Muscle of leg (tissue), 11 donors: Measurements from ENCODE around the gene MFAP2. TPM values are rescaled to one million over a fixed set of nuclear protein-coding genes. Genes with fewer than 3 reads are reported as not detected.
"Not testable (repeated sequence)": the region's sequence is repeated elsewhere in the genome, so short reads cannot be mapped to it uniquely, and the experiment has no call there.

Source experiments
- DNase-seq: peaks from one replicate; pipeline ENCODE4 v3.0.0; 2013
- H3K27ac ChIP-seq: one replicate; pipeline ENCODE4 v1.5.1; 2013; ENCODE audit warnings: mild to moderate bottlenecking, low read length, control low read depth
- H3K27me3 ChIP-seq: one replicate; pipeline ENCODE4 v1.6.1; 2013; ENCODE audit warnings: low read length; ENCODE audit not compliant: control insufficient read depth, insufficient read depth
- H3K36me3 ChIP-seq: one replicate; pipeline ENCODE4 v1.6.1; 2013; ENCODE audit warnings: low read length; ENCODE audit not compliant: control insufficient read depth, insufficient read depth
- H3K4me1 ChIP-seq: one replicate; pipeline ENCODE4 v1.6.1; 2013; ENCODE audit warnings: low read length; ENCODE audit not compliant: control insufficient read depth, insufficient read depth
- H3K4me3 ChIP-seq: one replicate; pipeline ENCODE4 v1.5.1; 2013; ENCODE audit warnings: low read length, control low read depth
- H3K9me3 ChIP-seq: replicated peaks from 2 replicates; pipeline ENCODE4 v1.6.1; 2013; ENCODE audit warnings: low read depth, low read length; ENCODE audit not compliant: control insufficient read depth
- WGBS: methylation state at CpG from one replicate; pipeline ENCODE4 v1.1.5; 2013; ENCODE audit warnings: missing lambda C conversion rate; ENCODE audit not compliant: insufficient coverage; 5-methylcytosine and 5-hydroxymethylcytosine counted together
- polyA plus RNA-seq, 8 donors: library from polyadenylated mRNA; unstranded; fragments of 120-200 nt; gene quantifications; one replicate each; pipeline versions ENCODE4 v1.2.1 to v1.2.3, GENCODE V29; 2013; ENCODE audit warnings: inconsistent platforms in 1 of 8, low replicate concordance in 1 of 8; ENCODE audit not compliant: insufficient read length in 8 of 8, insufficient read depth in 1 of 8
- total RNA-seq: library from RNA; stranded (reverse); fragments of 120-200 nt; gene quantifications from one replicate; pipeline ENCODE4 v1.2.4, GENCODE V29; 2013

MFAP2 gene
- total and polyA plus RNA-seq, 9 donors: 50.1 to 150 (median 111) TPM

DNA sequence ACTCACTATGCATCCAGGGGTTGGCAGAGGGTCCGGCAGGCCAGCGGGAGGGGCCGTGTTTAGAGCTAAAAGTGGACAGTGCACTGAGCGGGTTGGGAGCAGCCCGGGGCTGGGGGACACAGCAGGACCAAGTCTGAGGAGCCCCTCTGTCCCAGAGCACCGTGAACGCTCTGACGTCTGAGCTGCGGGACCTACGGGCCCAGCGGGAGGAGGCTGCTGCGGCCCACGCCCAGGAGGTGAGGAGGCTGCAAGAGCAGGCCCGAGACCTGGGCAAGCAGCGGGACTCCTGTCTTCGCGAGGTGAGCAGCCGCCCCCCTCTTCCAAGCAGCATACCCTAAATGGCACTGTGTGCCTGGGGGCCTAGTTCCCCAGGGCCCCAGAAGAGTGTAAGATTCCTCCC lies 25.8 kb downstream of the MFAP2 start:
- no peak overlapping the region for H3K27ac ChIP-seq
- H3K36me3 ChIP-seq: peaks cover 14% of the 10 kb centered on the region
- no peak for DNase-seq
- peaks cover 3% of the 10 kb centered on the region for H3K4me1 ChIP-seq
- no peak overlapping the region for H3K4me3 ChIP-seq
- H3K27me3 ChIP-seq: no peaks in the 10 kb centered on the region
- WGBS: 93% methylated on average over 17 of the region's 18 CpGs
- H3K9me3 ChIP-seq: no peaks in the 10 kb centered on the region

DNA sequence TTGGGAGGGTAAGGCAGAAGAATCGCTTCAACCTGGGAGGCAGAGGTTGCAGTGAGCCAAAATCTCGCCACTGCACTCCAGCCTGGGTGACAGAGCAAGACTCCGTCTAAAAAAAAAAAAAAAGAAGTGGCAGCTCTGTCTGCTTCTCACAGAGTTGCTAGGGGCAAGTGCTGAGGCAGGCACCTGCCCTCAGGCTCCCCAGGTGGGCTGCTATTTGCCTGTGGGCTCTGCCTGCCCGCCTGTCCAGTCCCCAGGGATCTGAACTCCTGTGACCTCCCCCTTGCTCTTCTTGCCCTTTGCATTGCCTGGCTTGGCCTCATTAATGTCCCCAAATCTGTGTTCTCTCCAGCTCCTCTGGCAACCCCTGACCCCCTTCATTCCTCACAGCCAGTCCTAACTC lies 28.0 kb downstream of the MFAP2 start:
- not testable (repeated sequence) for H3K27ac ChIP-seq, H3K27me3 ChIP-seq, H3K4me3 ChIP-seq, DNase-seq, H3K4me1 ChIP-seq, H3K9me3 ChIP-seq
- peaks cover 24% of the 10 kb centered on the region for H3K36me3 ChIP-seq
- WGBS: 91% methylated on average over 3 of the region's 4 CpGs

DNA sequence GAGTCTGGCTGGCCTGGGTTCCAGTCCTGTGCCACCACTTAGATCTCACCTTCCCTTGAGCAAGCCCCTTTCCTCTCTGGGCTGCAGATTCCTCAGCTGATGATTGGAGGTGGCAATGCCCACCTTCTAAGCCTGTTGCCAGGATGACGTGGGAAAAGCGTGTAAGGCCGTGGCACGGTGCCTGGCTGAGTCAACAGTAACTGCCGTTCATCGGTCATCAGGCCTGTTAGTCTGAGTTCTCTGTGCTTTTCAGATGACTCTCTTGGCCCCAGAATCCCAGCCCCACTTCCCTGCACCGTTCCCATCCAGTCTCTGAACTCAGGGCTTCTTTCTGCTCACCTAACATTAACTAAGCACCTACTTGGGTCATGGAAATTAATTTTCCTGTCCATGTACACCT lies 31.4 kb downstream of the MFAP2 start:
- not testable (repeated sequence) for DNase-seq, H3K27ac ChIP-seq, H3K4me3 ChIP-seq, H3K27me3 ChIP-seq, H3K9me3 ChIP-seq, H3K4me1 ChIP-seq
- peaks cover 30% of the 10 kb centered on the region for H3K36me3 ChIP-seq
- WGBS: 65% methylated on average over 7 of the region's 7 CpGs

DNA sequence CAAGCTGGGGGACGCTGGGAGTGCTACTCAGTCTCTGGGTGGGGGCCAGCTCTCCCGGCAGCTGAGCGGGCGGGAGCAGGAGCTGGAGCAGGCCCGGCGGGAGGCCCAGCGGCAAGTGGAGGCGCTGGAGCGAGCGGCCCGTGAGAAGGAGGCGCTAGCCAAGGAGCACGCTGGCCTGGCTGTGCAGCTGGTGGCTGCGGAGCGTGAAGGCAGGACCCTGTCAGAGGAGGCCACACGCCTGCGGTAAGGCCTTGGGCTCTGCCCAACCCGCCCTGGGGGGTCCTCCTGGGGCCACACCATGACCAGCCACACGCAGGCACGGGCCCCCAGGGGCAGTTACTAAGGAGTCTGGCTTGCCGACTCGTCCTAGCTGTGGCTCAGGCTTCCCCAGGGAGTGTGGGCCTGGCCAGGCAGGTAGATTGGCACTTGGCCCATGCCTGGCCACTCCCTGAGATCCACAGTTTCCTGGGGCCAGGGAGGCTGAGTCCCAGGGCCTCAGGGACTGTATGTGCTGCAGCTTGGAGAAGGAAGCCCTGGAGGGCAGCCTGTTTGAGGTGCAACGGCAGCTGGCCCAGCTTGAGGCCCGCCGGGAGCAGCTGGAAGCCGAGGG lies 32.0 kb downstream of the MFAP2 start:
- H3K36me3 ChIP-seq: peaks cover 37% of the 10 kb centered on the region
- not testable (repeated sequence) for DNase-seq, H3K4me3 ChIP-seq, H3K27me3 ChIP-seq, H3K27ac ChIP-seq, H3K4me1 ChIP-seq, H3K9me3 ChIP-seq
- WGBS: 76% methylated on average over 23 of the region's 26 CpGs

DNA sequence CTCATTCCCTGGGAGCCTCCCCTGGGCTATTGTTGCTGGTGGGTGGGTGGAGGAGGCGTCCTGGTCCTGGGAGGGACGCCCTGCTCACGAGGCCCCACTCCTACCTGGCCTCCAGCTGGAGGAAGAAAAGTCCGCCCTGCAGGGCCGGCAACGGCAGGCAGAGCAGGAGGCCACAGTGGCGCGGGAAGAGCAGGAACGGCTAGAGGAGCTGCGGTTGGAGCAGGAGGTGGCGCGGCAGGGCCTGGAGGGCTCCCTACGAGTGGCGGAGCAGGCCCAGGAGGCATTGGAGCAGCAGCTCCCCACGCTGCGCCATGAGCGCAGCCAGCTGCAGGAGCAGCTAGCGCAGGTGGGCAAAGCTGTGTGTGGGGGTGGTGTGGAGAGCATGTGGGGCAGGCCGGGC lies 33.8 kb downstream of the MFAP2 start:
- Histone ChIP-seq H3K9me3 (no peaks in the 10 kb centered on the region), H3K27me3 (no peaks in the 10 kb centered on the region), H3K4me1 (peaks cover 2% of the 10 kb centered on the region), H3K4me3 (no peak overlapping the region), H3K36me3 (peaks cover 46% of the 10 kb centered on the region), H3K27ac (no peak overlapping the region)
- DNase-seq: no peak
- 84% methylated on average over 18 of the region's 19 CpGs for WGBS

DNA sequence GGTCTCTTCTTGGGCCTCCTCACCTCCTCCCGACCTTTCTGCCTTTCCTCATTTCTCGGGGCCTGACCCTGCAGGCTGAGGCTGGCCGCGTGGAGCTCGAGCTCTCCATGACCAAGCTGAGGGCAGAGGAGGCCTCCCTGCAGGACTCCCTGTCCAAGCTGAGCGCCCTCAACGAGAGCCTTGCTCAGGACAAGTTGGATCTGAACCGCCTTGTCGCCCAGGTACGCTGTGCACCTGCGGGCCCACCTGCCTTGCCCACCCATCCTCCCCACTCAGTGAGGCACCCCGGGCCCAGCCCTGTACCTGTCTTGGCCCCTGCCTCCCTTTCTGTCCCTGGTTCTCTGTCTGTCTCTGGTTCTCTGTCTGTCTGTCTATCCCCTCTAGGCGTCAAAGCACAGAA lies 34.2 kb downstream of the MFAP2 start:
- H3K9me3 ChIP-seq, H3K27ac ChIP-seq: not testable (repeated sequence)

DNA sequence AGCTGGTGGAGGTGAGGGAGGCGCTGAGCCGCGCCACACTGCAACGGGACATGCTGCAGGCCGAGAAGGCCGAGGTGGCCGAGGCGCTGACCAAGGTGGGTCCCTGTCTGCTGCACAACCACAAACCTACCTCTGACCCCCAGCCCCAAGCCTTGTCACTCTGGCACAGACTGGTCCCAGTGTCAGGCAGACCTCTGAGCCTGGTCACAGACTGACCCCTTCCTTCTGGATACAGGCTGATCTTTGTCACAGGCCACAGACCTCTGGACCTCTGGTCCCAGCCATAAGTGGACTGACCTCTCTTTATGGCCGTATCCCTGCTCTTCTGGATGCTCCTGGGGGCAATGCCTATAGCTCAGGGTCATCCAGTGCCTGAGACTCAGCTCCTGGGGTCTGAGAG lies 34.9 kb downstream of the MFAP2 start:
- WGBS: 75% methylated on average over 1 of the region's 9 CpGs
- H3K9me3 ChIP-seq, H3K27me3 ChIP-seq, DNase-seq, H3K27ac ChIP-seq, H3K4me3 ChIP-seq, H3K4me1 ChIP-seq: not testable (repeated sequence)
- H3K36me3 ChIP-seq: peaks cover 54% of the 10 kb centered on the region

More for the DNA sequence above, 34.2 kb downstream of the MFAP2 start:
- WGBS: 72% methylated on average over 5 of the region's 13 CpGs
- not testable (repeated sequence) for H3K4me3 ChIP-seq, H3K4me1 ChIP-seq, DNase-seq, H3K27me3 ChIP-seq
- H3K36me3 ChIP-seq: peaks cover 47% of the 10 kb centered on the region

DNA sequence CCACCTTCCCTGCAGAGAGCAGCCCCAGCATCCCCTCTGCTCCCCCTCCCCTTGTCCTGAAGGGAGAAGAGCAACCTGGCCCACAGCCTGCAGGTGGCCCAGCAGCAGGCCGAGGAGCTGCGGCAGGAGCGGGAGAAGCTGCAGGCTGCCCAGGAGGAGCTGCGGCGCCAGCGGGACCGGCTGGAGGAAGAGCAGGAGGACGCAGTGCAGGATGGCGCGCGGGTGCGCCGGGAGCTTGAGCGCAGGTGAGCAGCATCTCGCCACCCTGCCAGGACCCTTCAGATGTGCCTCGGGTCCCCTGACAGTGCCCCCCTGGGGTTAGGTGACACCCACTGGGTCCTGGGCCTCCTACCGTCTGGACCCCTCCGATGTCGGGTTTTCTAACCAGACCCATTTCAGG lies 36.4 kb downstream of the MFAP2 start:
- no peaks in the 10 kb centered on the region for H3K9me3 ChIP-seq
- H3K4me1 ChIP-seq: peaks cover 2% of the 10 kb centered on the region
- no peak overlapping the region for H3K27ac ChIP-seq
- no peak for DNase-seq
- H3K27me3 ChIP-seq: no peaks in the 10 kb centered on the region
- no peak overlapping the region for H3K4me3 ChIP-seq
- WGBS: 91% methylated on average over 16 of the region's 19 CpGs
- H3K36me3 ChIP-seq: peaks cover 59% of the 10 kb centered on the region

DNA sequence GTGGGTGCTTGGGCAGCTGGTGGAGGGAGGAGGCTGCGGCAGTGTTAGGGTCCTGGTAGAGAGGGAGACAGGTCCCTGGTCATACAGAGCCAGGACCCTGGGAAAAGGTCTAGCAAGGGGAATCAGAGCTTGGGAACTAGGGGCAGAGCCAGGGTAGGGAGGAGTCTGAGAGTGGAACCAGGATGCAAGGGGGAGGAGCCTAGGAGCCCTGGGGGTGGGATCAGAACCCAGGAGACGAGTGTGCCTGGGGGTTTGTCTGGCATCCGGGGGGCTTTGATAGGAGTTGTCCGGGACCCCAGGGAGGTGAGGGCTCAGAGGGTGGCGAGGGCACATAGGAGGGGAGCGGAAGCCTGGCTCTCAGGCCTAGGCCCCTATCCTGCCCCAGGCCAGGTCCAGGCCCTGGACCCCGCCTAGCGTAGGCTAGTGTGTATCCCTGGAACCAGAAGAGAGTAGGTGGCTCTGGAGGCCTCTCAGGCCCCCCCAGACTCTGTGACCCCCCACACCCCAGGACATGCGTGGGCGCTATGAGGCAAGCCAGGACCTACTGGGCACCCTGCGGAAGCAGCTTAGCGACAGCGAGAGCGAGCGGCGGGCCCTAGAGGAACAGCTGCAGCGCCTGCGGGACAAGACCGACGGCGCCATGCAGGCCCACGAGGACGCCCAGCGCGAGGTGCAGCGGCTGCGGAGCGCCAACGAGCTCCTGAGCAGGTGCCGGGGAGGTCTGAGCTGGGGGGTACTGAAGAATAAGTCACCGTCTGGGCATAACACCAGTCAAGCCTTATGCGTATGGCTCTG lies 40.8 kb downstream of the MFAP2 start:
- H3K27me3 ChIP-seq, H3K9me3 ChIP-seq, DNase-seq, H3K4me1 ChIP-seq, H3K27ac ChIP-seq, H3K4me3 ChIP-seq: not testable (repeated sequence)
- peaks cover 66% of the 10 kb centered on the region for H3K36me3 ChIP-seq
- 91% methylated on average over 29 of the region's 32 CpGs for WGBS

DNA sequence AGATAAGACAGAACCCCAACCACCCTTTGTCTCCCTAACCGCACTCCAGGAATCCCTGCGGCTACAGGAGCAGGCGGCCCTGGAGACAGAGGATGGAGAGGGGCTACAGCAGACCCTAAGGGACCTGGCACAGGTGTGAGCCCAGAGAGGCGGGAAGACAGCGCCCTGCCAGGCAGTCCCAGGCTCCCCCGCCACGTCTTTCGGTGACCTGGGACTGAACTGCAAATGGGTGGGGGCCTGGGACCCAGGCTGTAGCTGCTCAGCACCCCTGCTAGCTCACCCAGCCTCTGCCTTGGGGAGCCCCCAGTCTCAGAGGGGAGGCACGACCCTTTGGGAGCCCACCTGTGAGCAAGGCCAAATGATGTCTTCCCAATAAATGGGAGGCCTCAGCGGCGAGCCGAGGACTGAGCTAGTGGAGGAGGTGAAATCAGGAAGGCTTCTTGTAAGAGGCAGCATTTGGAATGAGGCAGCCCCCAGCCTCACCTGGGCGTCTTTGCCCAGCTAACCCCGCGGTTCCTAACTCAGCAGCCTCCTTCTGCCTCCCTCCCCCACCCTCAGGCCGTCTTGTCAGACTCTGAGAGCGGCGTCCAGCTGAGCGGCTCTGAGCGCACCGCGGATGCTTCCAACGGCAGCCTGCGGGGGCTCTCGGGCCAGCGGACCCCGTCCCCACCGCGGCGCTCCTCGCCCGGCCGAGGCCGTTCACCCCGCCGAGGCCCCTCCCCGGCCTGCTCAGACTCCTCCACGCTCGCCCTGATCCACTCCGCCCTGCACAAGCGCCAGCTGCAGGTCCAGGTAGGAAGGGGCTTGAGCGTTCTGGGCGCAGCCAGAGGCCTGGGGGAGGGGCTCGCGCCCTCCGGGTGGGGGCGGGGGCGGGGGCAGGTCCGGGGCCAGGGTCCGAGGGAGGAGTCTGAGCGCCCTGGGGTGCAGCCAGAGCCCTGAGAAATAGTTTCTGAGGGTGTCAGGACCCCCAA lies 41.8 kb downstream of the MFAP2 start:
- Histone ChIP-seq H3K4me3 (no peak overlapping the region), H3K36me3 (peaks cover 61% of the 10 kb centered on the region), H3K27me3 (no peaks in the 10 kb centered on the region), H3K27ac (no peak overlapping the region), H3K4me1 (no peaks in the 10 kb centered on the region), H3K9me3 (no peaks in the 10 kb centered on the region)
- DNase-seq: no peak
- WGBS: 48% methylated on average over 42 of the region's 51 CpGs
